ENCODE data around the gene SKI. TPM values are rescaled to one million over a fixed set of nuclear protein-coding genes. Genes with fewer than 3 reads are reported as not detected.
A peak's percentile ranks its signal among the peaks of the same experiment; 100 is the strongest.

The SKI gene
- total and polyA plus RNA-seq, 9 of the 15 experiments (the other 6 are each of a cell fraction or from before 2014, with no cell fraction given): 0.10 to 60.5 (median 4.6) TPM

GRCh38 chr1:2290595-2291510 lies 62.7 kb downstream of the SKI start (continued):
- TF ChIP-seq HOMEZ (CRISPR knock-in tag; IDR thresholded peaks at IDR 0.05) (no peak), ETV6 (IDR thresholded peaks at IDR 0.05; ENCODE audit: borderline replicate concordance in 1 of 2, low read depth in 2 of 2, low read length in 1 of 2) (peak in 1 of 2 experiments; percentile 54; a peak in 1 of 4 replicates), ETV6 (CRISPR knock-in tag; IDR thresholded peaks at IDR 0.05; ENCODE audit: borderline replicate concordance) (no peak), TBL1XR1 (IDR thresholded peaks at IDR 0.05; ENCODE audit: low read length in 2 of 2) (peak in 1 of 2 experiments; percentile 41; a peak in 1 of 4 replicates), TEAD4 (IDR thresholded peaks at IDR 0.05; ENCODE audit: low read length) (peak; percentile 69), TEAD4 (CRISPR knock-in tag; IDR thresholded peaks at IDR 0.05; ENCODE audit: borderline replicate concordance) (no peak), SIRT6 (IDR thresholded peaks at IDR 0.05; ENCODE audit: low read depth, low read length) (no peak), SREBF2 (CRISPR knock-in tag; IDR thresholded peaks at IDR 0.05) (no peak), NFXL1 (CRISPR knock-in tag; IDR thresholded peaks at IDR 0.05) (no peak), ZNF76 (CRISPR knock-in tag; IDR thresholded peaks at IDR 0.05; ENCODE audit: borderline replicate concordance) (no peak), RB1 (IDR thresholded peaks at IDR 0.05; ENCODE audit: low read depth) (no peak), GMEB1 (CRISPR knock-in tag; IDR thresholded peaks at IDR 0.05) (no peak), EP300 (IDR thresholded peaks at IDR 0.05; ENCODE audit: low read length) (peak; percentile 69), NBN (IDR thresholded peaks at IDR 0.05; ENCODE audit: low read depth) (no peak; the same call in 1 of the 2 replicates), XRCC3 (IDR thresholded peaks at IDR 0.05) (no peak), ZBTB12 (CRISPR knock-in tag; IDR thresholded peaks at IDR 0.05) (peak; percentile 13; the same call in 1 of the 2 replicates), GATA2 (CRISPR knock-in tag; IDR thresholded peaks at IDR 0.05) (no peak), CREB5 (CRISPR knock-in tag; IDR thresholded peaks at IDR 0.05) (no peak), E2F5 (CRISPR knock-in tag; IDR thresholded peaks at IDR 0.05) (no peak), NCOA4 (IDR thresholded peaks at IDR 0.05; ENCODE audit: partially characterized antibody) (no peak), HMG20A (CRISPR knock-in tag; conservative IDR thresholded peaks at IDR 0.05) (no peak)

Data from K562 (cell line).